Activated effector memory CD4-positive, alpha-beta T cell treated with anti-CD3 and anti-CD28 coated beads, Interleukin-2, amount 50 U/mL, for 16 hours (primary cell): ENCODE data around the gene OR10T2.
"Not testable (repeated sequence)": the region's sequence is repeated elsewhere in the genome, so short reads cannot be mapped to it uniquely, and the experiment has no call there.

Experiments used
- DNase-seq: peaks from one replicate; pipeline ENCODE4 v3.0.0-alpha.2; 2020

Gene OR10T2

GRCh38 chr1:158355773-158356285 lies 43.4 kb downstream of the OR10T2 start:
- no peak for DNase-seq

GRCh38 chr1:158354255-158354654 lies 45.0 kb downstream of the OR10T2 start:
- DNase-seq, result no peak

GRCh38 chr1:158353303-158354075 lies 45.8 kb downstream of the OR10T2 start, which contains the start of gene CD1E:
Gene CD1E (plus strand): TSS chr1:158353894. CDS start chr1:158353989, 95 bp downstream.
- DNase-seq, result no peak

DNA sequence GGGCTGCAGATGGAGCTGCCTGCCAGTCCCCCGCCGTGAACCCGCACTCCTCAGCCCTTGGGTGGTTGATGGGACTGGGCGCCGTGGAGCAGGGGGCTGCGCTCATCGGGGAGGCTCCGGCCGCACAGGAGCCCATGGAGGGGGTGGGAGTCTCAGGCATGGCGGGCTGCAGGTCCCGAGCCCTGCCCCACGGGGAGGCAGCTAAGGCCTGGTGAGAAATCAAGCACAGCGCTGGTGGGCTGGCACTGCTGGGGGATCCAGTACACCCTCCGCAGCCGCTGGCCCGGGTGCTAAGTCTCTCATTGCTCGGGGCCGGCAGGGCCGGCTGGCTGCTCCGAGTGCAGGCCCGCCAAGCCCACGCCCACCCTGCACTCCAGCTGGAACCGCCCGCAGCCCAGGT lies 50.3 kb downstream of the OR10T2 start:
- not testable (repeated sequence) for DNase-seq
